Psoas muscle (tissue), 8 donors: ENCODE measurements around the gene MEST. TPM values are rescaled to one million over a fixed set of nuclear protein-coding genes. Genes with fewer than 3 reads are reported as not detected.

Source experiments
- ATAC-seq, 4 donors: fragments of 200-7000 bp; cut with Tn5 transposase; one replicate each; pipeline ENCODE4 v1.9.1; 2020; ENCODE audit warnings: moderate library complexity in 3 of 4, mild to moderate bottlenecking in 2 of 4
- DNase-seq, 2 donors: peaks; one replicate each; pipeline ENCODE4 v3.0.0-alpha.2; 2020
- H3K27ac ChIP-seq: fragments of 200-600 bp; one replicate; pipeline ENCODE4 v1.8.0; 2022
- H3K27me3 ChIP-seq, 3 donors: fragments of 200-600 bp in 1 of 3; one replicate each; pipeline versions ENCODE4 v1.6.1 to v1.8.0; 2013 to 2022; ENCODE audit warnings: low read length in 2 of 3, mild to moderate bottlenecking in 2 of 3, moderate library complexity in 1 of 3; ENCODE audit not compliant: insufficient read depth in 3 of 3
- H3K36me3 ChIP-seq, 2 donors: fragments of 200-600 bp in 1 of 2; one replicate each; pipeline versions ENCODE4 v1.6.1 to v1.8.0; 2013 to 2022; ENCODE audit warnings: low read depth in 1 of 2, mild to moderate bottlenecking in 1 of 2, moderate library complexity in 1 of 2; ENCODE audit not compliant: insufficient read depth in 1 of 2
- H3K4me1 ChIP-seq: fragments of 200-600 bp; one replicate; pipeline ENCODE4 v1.8.0; 2022
- H3K4me3 ChIP-seq: fragments of 200-600 bp; one replicate; pipeline ENCODE4 v1.8.0; 2022; ENCODE audit warnings: mild to moderate bottlenecking
- H3K9me3 ChIP-seq: fragments of 200-600 bp; one replicate; pipeline ENCODE4 v1.8.0; 2022
- CTCF ChIP-seq: fragments of 200-600 bp; IDR thresholded peaks from one replicate; pipeline ENCODE4 v1.8.0; 2022; ENCODE audit warnings: antibody characterized with exemption
- WGBS, 3 donors: extraction: QIAGEN DNeasy Blood & Tissue Kit; methylation state at CpG; one replicate each; pipeline versions ENCODE4 v1.1.6 to v1.1.7; 2013; 5-methylcytosine and 5-hydroxymethylcytosine counted together
- intact Hi-C, 2 donors: fragments of 100-400 bp; cut with DNase I; formaldehyde crosslinking; loops; one replicate each; pipeline versions ENCODE4 v1.11.0 to v1.14.2; 2022
- polyA plus RNA-seq, 3 donors: library from polyadenylated mRNA; stranded (reverse); fragments of 200-250 nt; gene quantifications; one replicate each; pipeline ENCODE4 v1.2.3, GENCODE V29; 2013
- total RNA-seq, 4 donors: library from RNA; stranded (reverse); fragmentation: NEBNext Ultra II Directional in 2 of 4; extraction: Animal tissue kit (Norgen Biotek cat#: 25700) in 2 of 4; gene quantifications; one replicate each; pipeline versions ENCODE4 v1.2.1 to v1.2.4, GENCODE V29; 2021 to 2023
- donor health status: healthy with polysubstance abuse.
- donor health status: DM: no; HTN: no; CAD: no; lungs with moderate emphysema.
- donor health status: Bipolar disorder and iron deficiency.
- donor health status: healthy.
- donor health status: DM: yes; HTN: yes; CAD: no.
- donor health status: DM: no; HTN: no; CAD: no.
- donor health status: DM: no; HTN: no; CAD: no.
- donor health status: DM: yes; HTN: yes; CAD: no.

Gene MEST
- total and polyA plus RNA-seq, 7 donors, result 2.8 to 12.6 (median 5.2) TPM

GRCh38 chr7:130486114-130486953 is 5.6 kb upstream of the MEST start:
- intact Hi-C loops, result loop anchor here in 1 of 2 donors (5.0 to 10.0 kb wide), 3 partner anchors 212 to 268 kb away; no protein-coding TSS in a partner anchor
- peaks cover 0 to 25% (median 12%) of the 10 kb centered on the region in 3 donors for H3K27me3 ChIP-seq
- ATAC-seq, result peak in 2 of 4 donors; percentile 45 to 54

GRCh38 chr7:130486954-130487436 is 4.9 kb upstream of the MEST start:
- intact Hi-C loops, result loop anchor here in 1 of 2 donors (5.0 to 10.0 kb wide), 3 partner anchors 212 to 268 kb away; no protein-coding TSS in a partner anchor

More at GRCh38 chr7:130486114-130486953, 5.6 kb upstream of the MEST start:
- TF ChIP-seq CTCF, result peak; percentile 33
- no peaks in the 10 kb centered on the region for H3K4me1 ChIP-seq
- peak overlapping the region; percentile 57 for H3K4me3 ChIP-seq
- peak; percentile 56 to 61 for DNase-seq
- 50 to 53% (median 50%) methylated on average over 57 to 67 of the region's 67 CpGs for WGBS, 3 donors
- no peaks in the 10 kb centered on the region for H3K36me3 ChIP-seq
- H3K27ac ChIP-seq, result no peak overlapping the region
- no peaks in the 10 kb centered on the region for H3K9me3 ChIP-seq

GRCh38 chr7:130488392-130489139 is 3.3 kb upstream of the MEST start:
- ATAC-seq (no peak), DNase-seq (no peak)
- Histone ChIP-seq H3K36me3 (no peaks in the 10 kb centered on the region), H3K27ac (no peak overlapping the region), H3K4me1 (no peaks in the 10 kb centered on the region), H3K27me3 (peaks cover 0 to 48% (median 19%) of the 10 kb centered on the region in 3 donors), H3K4me3 (no peak overlapping the region), H3K9me3 (no peaks in the 10 kb centered on the region)
- TF ChIP-seq CTCF, result no peak
- WGBS, 3 donors, result 60 to 71% (median 66%) methylated on average over 7 of the region's 7 CpGs
- intact Hi-C loops, result loop anchor here in 1 of 2 donors (5.0 to 10.0 kb wide), 3 partner anchors 214 to 266 kb away; no protein-coding TSS in a partner anchor

More at GRCh38 chr7:130486954-130487436, 4.9 kb upstream of the MEST start:
- Histone ChIP-seq H3K4me3 (peak overlapping the region; percentile 57), H3K27ac (no peak overlapping the region), H3K9me3 (no peaks in the 10 kb centered on the region), H3K36me3 (no peaks in the 10 kb centered on the region), H3K27me3 (peaks cover 0 to 32% (median 12%) of the 10 kb centered on the region in 3 donors), H3K4me1 (no peaks in the 10 kb centered on the region)
- WGBS, 3 donors, result 58 to 70% (median 64%) methylated on average over 6 of the region's 6 CpGs
- ATAC-seq (no peak), DNase-seq (no peak)
- TF ChIP-seq CTCF, result no peak

- Histone ChIP-seq H3K4me3 (no peak overlapping the region), H3K4me1 (no peaks in the 10 kb centered on the region), H3K36me3 (no peaks in the 10 kb centered on the region), H3K27ac (no peak overlapping the region), H3K9me3 (no peaks in the 10 kb centered on the region), H3K27me3 (peaks cover 0 to 52% (median 19%) of the 10 kb centered on the region in 3 donors)
- 50 to 57% (median 54%) methylated on average over 10 of the region's 10 CpGs for WGBS, 3 donors
- DNase-seq (no peak), ATAC-seq (no peak)
- TF ChIP-seq CTCF, result no peak
- intact Hi-C loops, result loop anchor here in 1 of 2 donors (5.0 to 10.0 kb wide), 3 partner anchors 215 to 265 kb away; no protein-coding TSS in a partner anchor
Observed at GRCh38 chr7:130489140-130489983, 2.5 kb upstream of the MEST start.
